Duodenal mucosa (tissue), 2 donors: Measurements from ENCODE around the gene KCTD11.

Experiments
- H3K27ac ChIP-seq: one replicate; pipeline ENCODE4 v1.7.0; 2013; ENCODE audit warnings: low read depth, low read length
- H3K27me3 ChIP-seq, 2 donors: one replicate each; pipeline ENCODE4 v1.7.0; 2013; ENCODE audit warnings: low read length in 2 of 2, control low read depth in 1 of 2; ENCODE audit not compliant: insufficient read depth in 2 of 2, control insufficient read depth in 1 of 2
- H3K36me3 ChIP-seq, 2 donors: one replicate each; pipeline ENCODE4 v1.7.0; 2013; ENCODE audit warnings: low read length in 2 of 2, control low read depth in 1 of 2; ENCODE audit not compliant: insufficient read depth in 2 of 2, control insufficient read depth in 1 of 2
- H3K4me1 ChIP-seq, 2 donors: one replicate each; pipeline ENCODE4 v1.7.0; 2013; ENCODE audit warnings: low read length in 2 of 2, control low read depth in 1 of 2; ENCODE audit not compliant: insufficient read depth in 2 of 2, control insufficient read depth in 1 of 2
- H3K4me3 ChIP-seq, 2 donors: one replicate each; pipeline ENCODE4 v1.7.0; 2013; ENCODE audit warnings: low read length in 2 of 2, low read depth in 1 of 2
- H3K9ac ChIP-seq, 2 donors: one replicate each; pipeline ENCODE4 v1.7.0; 2013; ENCODE audit warnings: low read length in 2 of 2, low read depth in 1 of 2
- H3K9me3 ChIP-seq, 2 donors: one replicate each; pipeline ENCODE4 v1.7.0; 2013; ENCODE audit warnings: low read length in 2 of 2, control low read depth in 1 of 2; ENCODE audit not compliant: control insufficient read depth in 1 of 2

KCTD11 gene

DNA sequence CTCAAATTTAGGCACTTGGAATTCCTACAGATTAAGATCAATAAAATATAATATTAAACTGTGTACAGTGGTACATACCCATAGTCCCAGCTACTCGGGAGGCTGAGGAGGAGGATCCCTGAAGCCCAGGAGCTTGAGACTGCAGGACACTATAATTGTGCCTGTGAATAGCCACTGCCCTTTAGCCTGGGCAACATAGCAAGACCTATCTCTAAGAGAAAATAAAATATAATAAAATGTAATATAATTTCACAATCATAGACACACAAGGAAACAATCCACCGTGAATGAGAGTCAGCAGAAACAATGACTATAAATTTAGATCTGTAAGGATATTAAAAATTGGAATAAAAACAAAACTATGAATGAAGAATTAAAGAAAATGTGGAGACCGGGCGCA is 18.9 kb downstream of the KCTD11 start:
- H3K36me3 ChIP-seq: no peaks in the 10 kb centered on the region
- H3K27ac ChIP-seq: no peak overlapping the region
- H3K9ac ChIP-seq: no peak overlapping the region
- no peaks in the 10 kb centered on the region for H3K9me3 ChIP-seq
- no peak overlapping the region for H3K4me3 ChIP-seq
- H3K27me3 ChIP-seq: no peaks in the 10 kb centered on the region
- H3K4me1 ChIP-seq: no peaks in the 10 kb centered on the region

DNA sequence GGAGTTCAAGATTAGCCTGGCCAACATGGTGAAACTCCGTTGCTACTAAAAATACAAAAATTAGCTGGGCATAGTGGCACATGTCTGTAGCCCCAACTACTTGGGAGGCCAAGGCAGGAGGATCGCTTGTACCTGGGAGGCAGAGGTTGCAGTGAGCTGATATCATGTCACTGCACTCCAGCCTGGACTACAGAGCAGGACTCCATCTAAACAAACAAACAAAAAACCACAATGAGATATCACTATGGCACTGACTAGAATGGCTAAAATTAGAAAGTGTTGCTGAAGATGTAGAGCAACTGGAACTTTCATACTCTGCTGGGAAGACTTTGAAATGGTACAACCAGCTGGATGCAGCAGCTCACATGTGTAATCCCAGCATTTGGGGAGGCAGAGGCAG is 22.4 kb downstream of the KCTD11 start:
- H3K4me3 ChIP-seq: no peak overlapping the region
- H3K9ac ChIP-seq: no peak overlapping the region
- H3K27ac ChIP-seq: no peak overlapping the region
- H3K4me1 ChIP-seq: no peaks in the 10 kb centered on the region
- no peaks in the 10 kb centered on the region for H3K27me3 ChIP-seq
- no peaks in the 10 kb centered on the region for H3K36me3 ChIP-seq
- H3K9me3 ChIP-seq: no peaks in the 10 kb centered on the region

DNA sequence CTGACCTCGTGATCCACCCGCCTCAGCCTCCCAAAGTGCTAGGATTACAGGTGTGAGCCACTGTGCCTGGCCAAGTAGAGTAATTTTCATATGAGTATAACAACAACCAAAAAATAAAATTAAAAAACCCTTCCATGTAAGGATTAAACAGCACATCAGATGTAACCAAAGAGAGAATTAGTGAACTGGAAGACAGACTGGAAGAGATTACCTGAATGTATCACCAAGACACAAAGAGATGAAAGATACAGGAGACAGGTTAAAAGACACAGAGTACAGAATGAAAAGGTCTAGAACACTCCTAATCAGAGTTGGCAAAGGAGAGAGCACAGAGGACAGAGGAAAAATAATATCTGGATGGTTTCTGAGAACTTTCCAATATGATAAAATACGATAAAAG is 27.2 kb downstream of the KCTD11 start:
- H3K36me3 ChIP-seq: no peaks in the 10 kb centered on the region
- no peak overlapping the region for H3K27ac ChIP-seq
- no peak overlapping the region for H3K4me3 ChIP-seq
- no peak overlapping the region for H3K9ac ChIP-seq
- H3K9me3 ChIP-seq: no peaks in the 10 kb centered on the region
- H3K4me1 ChIP-seq: peaks cover 9 to 27% of the 10 kb centered on the region in 2 donors
- peaks cover 0 to 10% of the 10 kb centered on the region in 2 donors for H3K27me3 ChIP-seq

DNA sequence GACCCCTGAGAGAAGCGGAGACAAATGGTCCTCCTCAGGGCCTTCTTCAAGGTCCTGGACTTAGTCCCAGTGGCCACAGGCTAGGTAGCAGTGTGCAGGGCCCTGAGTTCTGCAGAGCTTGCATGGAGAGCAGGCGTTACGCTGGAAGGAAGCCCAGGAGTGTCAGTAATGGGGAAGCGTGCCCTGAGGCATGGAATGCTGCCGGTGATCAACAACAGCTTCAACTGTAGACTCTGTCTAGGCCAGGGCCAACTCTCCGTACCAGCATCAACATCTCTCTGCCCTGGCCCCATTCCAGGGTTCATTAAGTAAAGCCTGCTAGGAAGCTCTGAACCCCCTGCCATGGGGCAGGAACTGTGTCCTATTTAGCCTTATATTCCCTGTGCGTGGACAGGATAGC is 28.4 kb downstream of the KCTD11 start:
- peaks cover 9 to 30% of the 10 kb centered on the region in 2 donors for H3K4me1 ChIP-seq
- peak overlapping the region; percentile 68 to 75 for H3K4me3 ChIP-seq
- H3K9ac ChIP-seq: peak overlapping the region; percentile 74 to 76
- H3K27ac ChIP-seq: no peak overlapping the region
- peaks cover 2 to 5% of the 10 kb centered on the region in 2 donors for H3K36me3 ChIP-seq
- no peaks in the 10 kb centered on the region for H3K9me3 ChIP-seq
- H3K27me3 ChIP-seq: peaks cover 0 to 10% of the 10 kb centered on the region in 2 donors

DNA sequence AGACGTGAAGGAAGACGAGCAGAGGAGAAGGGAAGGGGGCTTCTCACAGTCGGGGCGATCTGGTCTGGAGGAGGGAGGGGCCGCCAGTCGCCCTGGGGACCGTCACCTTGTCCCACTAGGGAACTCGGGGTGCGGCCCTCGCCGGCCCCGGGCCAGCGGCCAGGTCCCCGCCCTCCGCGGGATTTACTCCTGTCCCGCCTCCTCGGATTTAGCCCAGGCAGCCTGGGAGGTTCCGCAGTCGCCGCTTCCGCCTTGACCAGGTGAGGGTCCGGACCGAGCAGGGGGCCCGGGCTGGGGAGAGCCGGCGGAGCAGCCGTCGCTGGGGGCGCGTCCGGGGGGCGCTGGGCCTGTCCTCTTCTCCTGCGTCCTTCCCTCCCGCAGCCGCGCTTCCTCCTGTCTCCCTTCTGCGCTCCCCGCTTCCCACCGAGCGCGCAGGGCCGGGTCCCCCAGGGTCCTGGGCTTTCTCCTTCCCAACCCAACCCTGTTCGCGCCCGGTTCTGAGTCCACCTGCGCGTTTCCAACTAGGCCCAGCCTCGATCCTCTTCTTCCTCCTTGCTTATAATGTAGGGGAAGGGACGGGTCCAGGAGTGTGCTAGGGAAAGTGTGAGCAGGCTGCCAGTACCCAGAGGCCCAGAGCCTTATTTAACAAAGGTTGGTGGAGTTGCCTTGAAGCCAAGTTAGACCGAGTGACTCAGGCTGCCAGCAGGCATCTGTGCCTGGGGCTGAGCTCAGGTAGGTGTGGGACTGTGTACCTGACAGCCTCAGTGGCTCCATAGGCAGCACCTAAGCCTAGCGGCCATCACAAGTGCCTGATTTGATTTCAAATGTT is 29.1 kb downstream of the KCTD11 start, which contains the start of gene TNK1:
Gene TNK1, plus strand, starts transcription at position 235 of the 829 bp plus-strand sequence. CDS start 1,838 bp downstream, outside the sequence.
- peaks cover 2 to 8% of the 10 kb centered on the region in 2 donors for H3K36me3 ChIP-seq
- peak within 1 kb of the TSS; percentile 74 to 76 for H3K9ac ChIP-seq
- no peaks in the 10 kb centered on the region for H3K9me3 ChIP-seq
- peak within 1 kb of the TSS; percentile 68 to 75 for H3K4me3 ChIP-seq
- peaks cover 9 to 30% of the 10 kb centered on the region in 2 donors for H3K4me1 ChIP-seq
- no peak within 1 kb of the TSS for H3K27ac ChIP-seq
- H3K27me3 ChIP-seq: peaks cover 0 to 10% of the 10 kb centered on the region in 2 donors

DNA sequence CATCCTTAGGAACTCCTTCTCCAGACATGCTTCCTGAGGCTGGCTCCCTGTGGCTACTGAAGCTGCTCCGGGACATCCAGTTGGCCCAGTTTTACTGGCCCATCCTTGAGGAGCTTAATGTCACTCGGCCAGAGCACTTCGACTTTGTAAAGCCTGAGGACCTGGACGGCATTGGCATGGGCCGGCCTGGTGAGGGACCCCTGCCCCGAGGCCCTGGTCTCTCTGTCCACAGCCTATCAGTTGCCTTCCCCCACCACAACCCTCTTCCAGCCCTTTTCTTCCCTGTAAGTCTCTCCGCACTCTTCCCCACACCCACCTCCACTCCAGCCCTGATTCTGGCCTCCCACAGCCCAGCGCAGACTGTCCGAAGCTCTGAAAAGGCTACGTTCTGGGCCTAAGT is 30.9 kb downstream of the KCTD11 start:
- H3K27me3 ChIP-seq: peaks cover 0 to 10% of the 10 kb centered on the region in 2 donors
- H3K4me1 ChIP-seq: peaks cover 9 to 30% of the 10 kb centered on the region in 2 donors
- H3K36me3 ChIP-seq: peaks cover 2 to 15% of the 10 kb centered on the region in 2 donors
- H3K9me3 ChIP-seq: no peaks in the 10 kb centered on the region
- H3K9ac ChIP-seq: no peak overlapping the region
- no peak overlapping the region for H3K27ac ChIP-seq
- H3K4me3 ChIP-seq: no peak overlapping the region

DNA sequence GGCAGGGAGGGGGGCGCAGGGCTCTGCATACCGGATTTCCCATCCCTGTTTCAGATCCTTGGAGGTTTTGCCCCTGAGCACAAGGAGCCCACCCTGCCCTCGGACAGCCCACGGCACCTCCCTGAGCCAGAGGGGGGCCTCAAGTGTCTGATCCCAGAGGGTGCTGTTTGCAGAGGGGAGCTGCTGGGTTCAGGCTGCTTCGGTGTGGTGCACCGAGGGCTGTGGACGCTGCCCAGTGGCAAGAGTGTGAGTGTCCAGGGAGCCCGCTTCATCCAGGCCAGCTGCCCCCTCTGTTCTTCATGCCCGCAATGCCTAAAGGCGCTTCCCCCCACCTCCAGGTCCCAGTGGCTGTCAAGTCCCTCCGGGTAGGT is 31.4 kb downstream of the KCTD11 start:
- Histone ChIP-seq H3K4me1 (peaks cover 9 to 30% of the 10 kb centered on the region in 2 donors), H3K27ac (no peak overlapping the region), H3K36me3 (peaks cover 2 to 20% of the 10 kb centered on the region in 2 donors), H3K9me3 (no peaks in the 10 kb centered on the region), H3K9ac (peak overlapping the region in 1 of 2 donors; percentile 25), H3K27me3 (peaks cover 0 to 10% of the 10 kb centered on the region in 2 donors), H3K4me3 (peak overlapping the region; percentile 52 to 59)

DNA sequence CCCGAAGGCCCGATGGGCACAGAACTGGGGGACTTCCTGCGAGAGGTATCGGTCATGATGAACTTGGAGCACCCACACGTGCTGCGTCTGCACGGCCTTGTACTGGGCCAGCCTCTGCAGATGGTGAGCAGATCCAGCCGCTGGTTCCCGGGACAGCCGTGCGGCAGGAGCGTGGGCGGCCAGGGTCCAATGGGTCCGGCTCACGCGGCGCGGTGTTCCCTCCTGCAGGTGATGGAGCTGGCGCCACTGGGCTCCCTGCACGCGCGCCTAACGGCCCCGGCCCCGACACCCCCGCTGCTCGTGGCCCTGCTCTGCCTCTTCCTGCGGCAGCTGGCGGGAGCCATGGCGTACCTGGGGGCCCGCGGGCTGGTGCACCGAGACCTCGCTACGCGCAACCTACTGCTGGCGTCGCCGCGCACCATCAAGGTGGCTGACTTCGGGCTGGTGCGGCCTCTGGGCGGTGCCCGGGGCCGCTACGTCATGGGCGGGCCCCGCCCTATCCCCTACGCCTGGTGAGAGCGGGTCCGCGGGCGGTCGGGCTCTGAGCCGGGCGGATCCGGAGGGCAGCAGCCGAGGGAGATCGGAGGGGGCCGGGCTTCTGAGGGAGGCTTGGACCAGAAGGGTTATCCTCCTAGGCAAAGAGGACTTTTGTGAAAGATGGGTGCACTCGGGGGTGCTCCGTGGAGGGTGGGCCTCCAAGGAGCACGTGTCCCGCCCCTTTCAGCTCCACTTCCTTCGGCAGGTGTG is 32.0 kb downstream of the KCTD11 start:
- Histone ChIP-seq H3K4me3 (peak overlapping the region; percentile 52 to 59), H3K27ac (no peak overlapping the region), H3K36me3 (peaks cover 3 to 24% of the 10 kb centered on the region in 2 donors), H3K27me3 (peaks cover 0 to 10% of the 10 kb centered on the region in 2 donors), H3K9me3 (no peaks in the 10 kb centered on the region), H3K4me1 (peaks cover 9 to 30% of the 10 kb centered on the region in 2 donors), H3K9ac (peak overlapping the region in 1 of 2 donors; percentile 25)

DNA sequence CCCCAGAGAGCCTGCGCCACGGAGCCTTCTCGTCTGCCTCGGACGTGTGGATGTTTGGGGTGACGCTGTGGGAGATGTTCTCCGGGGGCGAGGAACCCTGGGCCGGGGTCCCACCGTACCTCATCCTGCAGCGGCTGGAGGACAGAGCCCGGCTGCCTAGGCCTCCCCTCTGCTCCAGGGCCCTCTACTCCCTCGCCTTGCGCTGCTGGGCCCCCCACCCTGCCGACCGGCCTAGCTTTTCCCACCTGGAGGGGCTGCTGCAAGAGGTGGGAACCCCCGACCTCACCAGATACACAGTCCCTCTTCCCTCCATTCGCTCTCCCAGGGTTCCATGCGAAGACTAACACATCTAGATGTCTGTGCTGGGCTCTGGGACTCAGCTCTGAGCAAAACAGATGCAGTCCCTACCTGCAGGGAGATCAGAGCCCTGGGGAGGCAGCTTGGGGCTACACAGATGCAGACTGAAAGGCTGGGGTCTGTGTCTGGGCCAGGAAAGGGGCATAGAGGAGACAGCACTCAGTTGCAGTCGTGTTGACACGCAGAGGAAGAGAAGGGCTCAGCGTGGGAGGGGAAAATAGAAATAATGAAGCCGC is 32.6 kb downstream of the KCTD11 start:
- peaks cover 0 to 10% of the 10 kb centered on the region in 2 donors for H3K27me3 ChIP-seq
- no peak overlapping the region for H3K9ac ChIP-seq
- H3K4me1 ChIP-seq: peaks cover 9 to 30% of the 10 kb centered on the region in 2 donors
- peak overlapping the region; percentile 52 to 59 for H3K4me3 ChIP-seq
- no peaks in the 10 kb centered on the region for H3K9me3 ChIP-seq
- H3K36me3 ChIP-seq: peaks cover 8 to 31% of the 10 kb centered on the region in 2 donors
- H3K27ac ChIP-seq: no peak overlapping the region

DNA sequence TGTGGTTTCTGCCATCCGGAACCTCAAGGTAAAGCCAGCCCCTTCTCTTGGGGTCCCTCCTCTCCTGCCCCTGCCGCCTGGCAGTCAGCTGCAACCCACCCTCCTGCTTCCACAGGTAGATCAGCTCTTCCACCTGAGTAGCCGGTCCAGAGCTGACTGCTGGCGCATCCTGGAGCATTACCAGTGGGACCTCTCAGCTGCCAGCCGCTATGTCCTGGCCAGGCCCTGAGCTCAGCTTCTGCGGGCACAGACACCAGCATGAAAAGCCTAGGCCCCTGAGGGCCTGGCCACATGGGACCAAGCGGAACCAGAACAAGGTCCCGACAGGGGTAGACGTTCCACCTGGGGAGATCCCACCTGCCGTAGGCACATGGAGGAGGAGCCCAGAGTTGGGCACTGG is 36.9 kb downstream of the KCTD11 start:
- Histone ChIP-seq H3K27me3 (no peaks in the 10 kb centered on the region), H3K36me3 (peaks cover 8 to 37% of the 10 kb centered on the region in 2 donors), H3K9ac (no peak overlapping the region), H3K4me1 (peaks cover 6 to 12% of the 10 kb centered on the region in 2 donors), H3K27ac (no peak overlapping the region), H3K9me3 (no peaks in the 10 kb centered on the region), H3K4me3 (no peak overlapping the region)
